ENCODE results near the gene SPDL1.

- TF ChIP-seq RNF2 (IDR thresholded peaks at IDR 0.05; ENCODE audit: borderline replicate concordance, low read depth, low read length, missing control alignments, poor library complexity, severe bottlenecking) (no peak), CTCF (IDR thresholded peaks at IDR 0.05; ENCODE audit: control extremely low read depth in 1 of 3, insufficient read depth in 1 of 3, low read depth in 1 of 3, low read length in 3 of 3) (no peak), SP1 (IDR thresholded peaks at IDR 0.05; ENCODE audit: low read depth, low read length) (no peak), CEBPB (IDR thresholded peaks at IDR 0.05; ENCODE audit: low read depth, low read length) (no peak), KDM1A (IDR thresholded peaks at IDR 0.05; ENCODE audit: borderline replicate concordance, low read length) (no peak), MAX (IDR thresholded peaks at IDR 0.05) (no peak), TAF1 (IDR thresholded peaks at IDR 0.05; ENCODE audit: low read depth, low read length) (no peak), RAD21 (IDR thresholded peaks at IDR 0.05 in 1 of 2, conservative IDR thresholded peaks at IDR 0.05 in 1 of 2; ENCODE audit: low read depth in 2 of 2, low read length in 2 of 2) (no peak), POLR2AphosphoS5 (IDR thresholded peaks at IDR 0.05; ENCODE audit: low read depth, low read length) (no peak)
Measured at GRCh38 chr5:169609716-169610115, 26.1 kb downstream of the SPDL1 start.
